K562 (cell line): ENCODE measurements around the gene GDF2. TPM values are rescaled to one million over a fixed set of nuclear protein-coding genes. Genes with fewer than 3 reads are reported as not detected.
A peak's percentile ranks its signal among the peaks of the same experiment; 100 is the strongest.

ENCODE experiments used
- ASH1L ChIP-seq: fragments of 450-650 bp; IDR thresholded peaks from 2 replicates; pipeline ENCODE4 v1.6.1; 2018; ENCODE audit warnings: borderline replicate concordance, mild to moderate bottlenecking, low read depth; ENCODE audit not compliant: partially characterized antibody
- BHLHE40 ChIP-seq: IDR thresholded peaks from 2 replicates; pipeline ENCODE4 v1.6.1; 2011; ENCODE audit warnings: low read length, improper control_type of control experiment
- CCNT2 ChIP-seq: IDR thresholded peaks from 2 replicates; pipeline ENCODE4 v1.6.1; 2011; ENCODE audit warnings: borderline replicate concordance, low read depth, mild to moderate bottlenecking, moderate library complexity, mixed read lengths, low read length; ENCODE audit not compliant: insufficient read length; ENCODE audit errors: extremely low read depth
- CGGBP1 ChIP-seq: fragments of 250-450 bp; sonication (Bioruptor Pico); IDR thresholded peaks from 2 replicates; pipeline ENCODE4 v1.9.0; 2021; ENCODE audit warnings: mild to moderate bottlenecking
- ELF1 ChIP-seq: fragments of 200-800 bp; sonication (Bioruptor generic); IDR thresholded peaks from 2 replicates; pipeline ENCODE4 v1.6.1; 2016; ENCODE audit warnings: missing genetic modification characterization, missing compliant biosample characterization
- ELF4 ChIP-seq: fragments of 450-650 bp; formaldehyde crosslinking; IDR thresholded peaks from 2 replicates; pipeline ENCODE4 v1.4.0; 2022; ENCODE audit warnings: missing genetic modification characterization
- GATA2 ChIP-seq: sonication (generic); formaldehyde crosslinking; IDR thresholded peaks from 2 replicates; pipeline ENCODE4 v1.4.0; 2020; ENCODE audit warnings: mild to moderate bottlenecking, missing genetic modification reagents
- KDM5B ChIP-seq: fragments of 200-600 bp; sonication (generic); IDR thresholded peaks from 2 replicates; pipeline ENCODE4 v1.6.1; 2012; ENCODE audit warnings: low read depth, mild to moderate bottlenecking, moderate library complexity, low read length, control low read depth, inconsistent platforms; ENCODE audit not compliant: insufficient replicate concordance
- LARP7 ChIP-seq: fragments of 450-650 bp; IDR thresholded peaks from 2 replicates; pipeline ENCODE4 v1.6.1; 2016
- PPARD ChIP-seq: fragments of 250-450 bp; sonication (Bioruptor Pico); IDR thresholded peaks from 2 replicates; pipeline ENCODE4 v1.8.0; 2022; ENCODE audit warnings: inconsistent platforms, mild to moderate bottlenecking, moderate library complexity
- PYGO2 ChIP-seq: fragments of 450-650 bp; IDR thresholded peaks from 2 replicates; pipeline ENCODE4 v1.6.1; 2016; ENCODE audit warnings: mild to moderate bottlenecking, missing genetic modification characterization, moderate library complexity, missing compliant biosample characterization
- REST ChIP-seq, 2 experiments: fragments of 450-650 bp; formaldehyde crosslinking in 1 of 2; IDR thresholded peaks; 2 replicates each; pipeline versions ENCODE4 v1.4.0 to v1.6.1; 2014 to 2020; ENCODE audit warnings: mild to moderate bottlenecking in 2 of 2, borderline replicate concordance in 1 of 2, low read depth in 1 of 2
- SMARCA4 ChIP-seq: fragments of 450-650 bp; IDR thresholded peaks from 2 replicates; pipeline ENCODE4 v1.6.1; 2016
- ZBTB49 ChIP-seq: sonication (generic); formaldehyde crosslinking; IDR thresholded peaks from 2 replicates; pipeline ENCODE4 v1.8.0; 2022; ENCODE audit warnings: missing genetic modification reagents, mild to moderate bottlenecking, borderline replicate concordance
- ZNF280A ChIP-seq: fragments of 450-650 bp; IDR thresholded peaks from 2 replicates; pipeline ENCODE4 v1.6.1; 2018; ENCODE audit warnings: mild to moderate bottlenecking, low read depth; ENCODE audit not compliant: partially characterized antibody
- polyA plus RNA-seq, 8 experiments: library from polyadenylated mRNA; depleted of rRNA in 4 of 8; stranded (reverse) in 5 of 8; unstranded in 3 of 8; fragments of >200 nt; fragmentation: Nextera tagmentation in 2 of 8; fragmentation: Illumina TruSeq in 1 of 8; extraction: Ambion mirVana in 2 of 8; extraction: Trizol in 1 of 8; gene quantifications; 2 replicates each; pipeline versions ENCODE4 v1.2.1 to v1.2.3, GENCODE V29; 2011 to 2014; ENCODE audit warnings: inconsistent platforms in 1 of 8, missing spikeins in 1 of 8
- total RNA-seq, 7 experiments: library from RNA; depleted of rRNA in 6 of 7; stranded (reverse); fragments of >200 nt in 6 of 7; fragmentation: Illumina TruSeq in 2 of 7; extraction: Trizol in 2 of 7; gene quantifications; 2 replicates each; pipeline versions ENCODE4 v1.2.1 to v1.2.3, GENCODE V29; 2011 to 2021; ENCODE audit warnings: low replicate concordance in 1 of 7

The GDF2 gene
- total and polyA plus RNA-seq, 9 of the 15 experiments (the other 6 are each of a cell fraction or from before 2014, with no cell fraction given): 0.08 to 0.58 (median 0.27) TPM; not detected in 2

GRCh38 chr10:47311932-47312662 lies 10.2 kb upstream of the GDF2 start (continued):
- TF ChIP-seq REST (IDR thresholded peaks at IDR 0.05; ENCODE audit: borderline replicate concordance) (peak; percentile 81), REST (CRISPR knock-in tag; IDR thresholded peaks at IDR 0.05; ENCODE audit: low read depth) (no peak), ZBTB49 (CRISPR knock-in tag) (no peak), KDM5B (no peak), ELF4 (CRISPR knock-in tag) (no peak), ZNF280A (no peak), ASH1L (no peak), LARP7 (no peak), BHLHE40 (peak; percentile 26; the same call in 1 of the 2 replicates), SMARCA4 (peak; percentile 23; the same call in 1 of the 2 replicates), CCNT2 (no peak), CGGBP1 (no peak), PYGO2 (no peak), ELF1 (tag) (peak; percentile 82), PPARD (CRISPR knock-in tag) (no peak), GATA2 (CRISPR knock-in tag) (no peak)
